Measurements from ENCODE around the gene GOLGA8Q. TPM values are rescaled to one million over a fixed set of nuclear protein-coding genes. Genes with fewer than 3 reads are reported as not detected.

GOLGA8Q gene
- total RNA-seq = 1.8 and 3.5 TPM in 2 replicates

GRCh38 chr15:30551750-30552149, at the start of gene GOLGA8Q:
GOLGA8Q (plus strand) TSS chr15:30552050; CDS start chr15:30552078, 28 bp downstream.

GRCh38 chr15:30603796-30604195, 51.9 kb downstream of the GOLGA8Q start, which contains the start of gene GOLGA8H:
GOLGA8H (plus strand) TSS chr15:30604028; CDS start chr15:30604126, 98 bp downstream.

Other genes with a start within 250 kb of the GOLGA8Q start
- gene CHRFAM7A, start 158.5 kb upstream of the GOLGA8Q start, total RNA-seq = under 0.01 TPM in 1 of 2 replicates, not detected in the other
- gene GOLGA8R, start 137.8 kb upstream of the GOLGA8Q start, total RNA-seq = 1.2 and 3.3 TPM in 2 replicates
- 0.09 TPM in 1 of 2 replicates, not detected in the other for gene GOLGA8H, start 52.0 kb downstream of the GOLGA8Q start, total RNA-seq

Measured in smooth muscle cell of the umbilical artery (primary cell).